22Rv1 (cell line): Measurements from ENCODE around the gene MAEA.
"Not testable (repeated sequence)": the region's sequence is repeated elsewhere in the genome, so short reads cannot be mapped to it uniquely, and the experiment has no call there.

ENCODE experiments used
- H3K27ac ChIP-seq: fragments of 450-650 bp; 2 replicates; pipeline ENCODE4 v1.5.1; 2017
- ZFX ChIP-seq: fragments of 450-650 bp; IDR thresholded peaks from 2 replicates; pipeline ENCODE4 v1.6.1; 2017; ENCODE audit warnings: antibody characterized with exemption, borderline replicate concordance
- TF ChIP-seq, protein P1 (sequence below): fragments of 450-650 bp; IDR thresholded peaks from 2 replicates; pipeline ENCODE4 v1.5.1; 2017; ENCODE audit warnings: mild to moderate bottlenecking

The MAEA gene

DNA sequence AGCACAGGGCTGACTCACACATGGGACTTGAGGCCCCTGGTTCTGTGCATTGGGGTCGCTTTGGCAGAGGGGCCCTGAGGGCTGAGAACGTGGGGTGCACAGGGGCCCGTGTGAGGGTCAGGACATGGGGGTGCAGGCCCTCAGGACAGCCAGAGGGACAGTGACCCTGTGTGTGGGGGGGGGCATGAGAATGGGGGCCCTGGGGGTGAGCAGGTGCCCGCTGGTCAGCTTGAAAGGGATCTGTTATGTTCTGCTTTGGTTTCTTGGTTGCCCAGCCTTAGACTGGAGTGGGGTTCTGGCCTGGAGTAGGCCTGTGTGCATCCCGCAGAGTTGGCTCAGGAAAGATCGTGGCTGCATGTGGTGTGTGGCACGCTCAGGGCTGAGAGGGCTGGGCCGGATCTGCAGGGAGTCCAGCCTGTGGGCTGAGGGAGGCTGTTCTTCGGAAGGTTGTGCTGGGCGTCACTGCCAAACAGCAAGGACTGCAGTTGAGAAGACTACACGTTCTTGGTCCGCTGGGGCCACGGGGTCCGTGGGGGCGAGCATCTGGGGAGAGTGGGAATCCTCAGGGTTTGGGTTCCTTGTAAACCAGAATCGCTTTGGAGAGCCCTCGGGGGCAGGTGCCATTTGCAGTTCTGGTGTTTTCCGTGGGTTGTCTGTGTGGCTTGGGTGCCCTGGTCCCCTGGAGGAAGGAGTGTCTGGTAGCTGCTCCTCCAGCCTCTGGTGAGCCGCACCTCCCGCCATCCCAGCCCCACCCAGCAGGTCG is 42.1 kb downstream of the MAEA start:
- no peak overlapping the region for H3K27ac ChIP-seq

DNA sequence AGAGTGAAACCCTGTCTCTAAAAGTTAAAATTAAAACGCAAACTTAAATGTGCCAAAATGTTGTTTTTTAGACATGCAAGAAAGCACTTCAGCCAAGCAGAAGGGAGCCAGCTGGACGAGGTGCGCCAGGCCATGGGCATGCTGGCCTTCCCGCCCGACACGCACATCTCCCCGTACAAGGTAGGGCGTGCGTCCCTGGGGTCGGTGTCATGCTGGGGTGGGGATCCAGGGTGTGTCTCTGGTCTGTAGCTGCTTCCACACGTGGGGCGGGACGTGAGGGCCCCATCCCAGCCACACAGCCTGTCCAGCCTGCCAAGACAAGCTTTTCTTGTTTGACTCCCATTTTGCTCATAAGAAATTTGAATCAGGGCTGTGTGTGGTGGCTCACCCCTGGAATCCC is 43.0 kb downstream of the MAEA start:
- no peak for TF ChIP-seq ZFX
- TF ChIP-seq, protein P1, sequence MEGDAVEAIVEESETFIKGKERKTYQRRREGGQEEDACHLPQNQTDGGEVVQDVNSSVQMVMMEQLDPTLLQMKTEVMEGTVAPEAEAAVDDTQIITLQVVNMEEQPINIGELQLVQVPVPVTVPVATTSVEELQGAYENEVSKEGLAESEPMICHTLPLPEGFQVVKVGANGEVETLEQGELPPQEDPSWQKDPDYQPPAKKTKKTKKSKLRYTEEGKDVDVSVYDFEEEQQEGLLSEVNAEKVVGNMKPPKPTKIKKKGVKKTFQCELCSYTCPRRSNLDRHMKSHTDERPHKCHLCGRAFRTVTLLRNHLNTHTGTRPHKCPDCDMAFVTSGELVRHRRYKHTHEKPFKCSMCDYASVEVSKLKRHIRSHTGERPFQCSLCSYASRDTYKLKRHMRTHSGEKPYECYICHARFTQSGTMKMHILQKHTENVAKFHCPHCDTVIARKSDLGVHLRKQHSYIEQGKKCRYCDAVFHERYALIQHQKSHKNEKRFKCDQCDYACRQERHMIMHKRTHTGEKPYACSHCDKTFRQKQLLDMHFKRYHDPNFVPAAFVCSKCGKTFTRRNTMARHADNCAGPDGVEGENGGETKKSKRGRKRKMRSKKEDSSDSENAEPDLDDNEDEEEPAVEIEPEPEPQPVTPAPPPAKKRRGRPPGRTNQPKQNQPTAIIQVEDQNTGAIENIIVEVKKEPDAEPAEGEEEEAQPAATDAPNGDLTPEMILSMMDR = no peak
- no peak overlapping the region for H3K27ac ChIP-seq

More for the DNA sequence above, 42.1 kb downstream of the MAEA start:
- TF ChIP-seq, protein P1 = no peak
- no peak for TF ChIP-seq ZFX

DNA sequence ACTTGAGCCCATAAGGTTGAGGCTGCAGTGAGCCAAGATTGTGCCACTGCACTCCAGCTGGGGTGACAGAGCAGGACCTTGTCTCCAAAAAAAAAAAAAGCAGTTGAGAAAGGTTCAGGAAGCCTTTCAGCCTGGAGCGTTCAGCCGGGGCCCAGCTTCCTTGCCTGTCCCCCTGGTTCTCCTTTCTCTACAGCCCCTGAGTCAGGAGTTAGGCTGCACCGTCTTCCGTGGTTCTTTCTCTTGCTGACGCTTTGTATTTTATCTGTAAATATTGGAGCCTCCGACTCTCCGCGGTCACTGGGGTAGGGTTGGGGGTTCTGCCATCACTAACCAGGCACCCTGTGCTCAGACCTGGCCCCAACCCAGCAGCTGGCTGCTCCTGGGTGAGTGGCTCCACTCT is 43.6 kb downstream of the MAEA start:
- TF ChIP-seq, protein P1 = no peak
- no peak for TF ChIP-seq ZFX
- H3K27ac ChIP-seq = no peak overlapping the region

DNA sequence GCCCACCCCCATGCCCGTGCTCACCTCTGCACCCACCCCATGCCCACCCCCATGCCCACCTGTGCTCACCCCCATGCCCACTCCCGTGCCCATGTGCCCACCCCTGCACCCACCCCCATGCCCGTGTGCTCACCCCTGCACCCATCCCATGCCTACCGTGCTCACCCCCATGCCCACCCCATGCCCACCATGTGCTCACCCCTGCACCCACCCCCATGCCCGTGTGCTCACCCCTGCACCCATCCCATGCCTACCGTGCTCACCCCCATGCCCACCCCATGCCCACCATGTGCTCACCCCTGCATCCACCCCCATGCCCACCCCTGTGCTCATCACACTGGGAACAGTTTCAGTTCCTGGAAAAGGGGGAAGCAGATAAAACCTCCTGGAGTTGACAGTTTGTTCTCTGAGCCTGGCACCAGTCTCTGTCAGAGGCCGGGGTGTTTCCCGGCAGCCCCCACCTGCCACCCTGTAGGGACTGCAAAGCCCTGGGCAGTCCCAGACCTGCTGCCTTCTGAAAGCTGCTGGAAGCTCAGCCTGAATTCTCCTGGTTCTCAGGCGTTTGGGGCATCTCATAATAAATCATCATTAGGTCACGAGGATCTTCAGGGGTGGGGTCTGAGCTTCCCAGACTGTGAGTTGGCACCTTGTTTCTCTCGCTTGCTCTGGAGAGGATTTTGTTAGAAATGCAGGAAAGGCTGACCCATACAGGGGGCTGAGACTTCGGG is 44.3 kb downstream of the MAEA start:
- H3K27ac ChIP-seq = not testable (repeated sequence)

DNA sequence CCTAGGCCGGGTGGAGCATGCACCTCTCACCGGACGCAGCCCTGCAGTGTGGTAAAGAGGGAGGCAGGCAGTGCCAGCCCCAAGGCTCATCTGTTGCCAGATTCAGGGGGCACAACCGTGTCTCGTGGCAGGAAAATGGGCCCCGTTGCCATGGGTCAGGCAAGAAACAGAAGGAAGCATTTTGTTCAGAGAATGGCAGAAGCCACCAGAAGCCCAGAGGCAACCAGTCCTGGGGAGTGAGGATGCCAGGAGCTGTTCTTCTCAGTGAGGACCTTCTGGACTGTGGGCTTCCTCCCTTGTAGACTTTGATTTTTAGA is 44.8 kb downstream of the MAEA start:
- TF ChIP-seq, protein P1 = no peak
- no peak for TF ChIP-seq ZFX
- H3K27ac ChIP-seq = no peak overlapping the region

DNA sequence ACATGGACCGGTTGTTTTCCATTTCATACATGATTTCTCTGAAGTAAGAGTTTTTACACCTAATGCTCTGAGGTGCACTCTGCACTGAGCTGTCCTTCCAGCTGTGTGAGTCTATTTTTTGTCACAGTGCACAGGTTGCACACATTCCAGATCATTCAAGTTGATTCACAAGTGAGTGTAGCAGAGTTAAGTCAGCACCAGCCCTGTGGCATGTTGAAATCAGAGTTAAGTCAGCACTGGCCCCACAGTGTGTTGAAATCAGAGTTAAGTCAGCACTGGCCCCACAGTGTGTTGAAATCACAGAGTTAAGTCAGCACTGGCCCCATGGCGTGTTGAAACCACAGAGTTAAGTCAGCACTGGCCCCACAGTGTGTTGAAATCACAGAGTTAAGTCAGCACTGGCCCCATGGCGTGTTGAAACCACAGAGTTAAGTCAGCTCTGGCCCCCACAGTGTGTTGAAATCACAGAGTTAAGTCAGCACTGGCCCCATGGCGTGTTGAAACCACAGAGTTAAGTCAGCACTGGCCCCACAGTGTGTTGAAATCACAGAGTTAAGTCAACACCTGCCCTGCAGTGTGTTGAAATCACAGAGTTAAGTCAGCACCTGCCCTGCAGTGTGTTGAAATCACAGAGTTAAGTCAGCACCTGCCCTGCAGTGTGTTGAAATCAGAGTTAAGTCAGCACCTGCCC is 45.6 kb downstream of the MAEA start:
- not testable (repeated sequence) for H3K27ac ChIP-seq

DNA sequence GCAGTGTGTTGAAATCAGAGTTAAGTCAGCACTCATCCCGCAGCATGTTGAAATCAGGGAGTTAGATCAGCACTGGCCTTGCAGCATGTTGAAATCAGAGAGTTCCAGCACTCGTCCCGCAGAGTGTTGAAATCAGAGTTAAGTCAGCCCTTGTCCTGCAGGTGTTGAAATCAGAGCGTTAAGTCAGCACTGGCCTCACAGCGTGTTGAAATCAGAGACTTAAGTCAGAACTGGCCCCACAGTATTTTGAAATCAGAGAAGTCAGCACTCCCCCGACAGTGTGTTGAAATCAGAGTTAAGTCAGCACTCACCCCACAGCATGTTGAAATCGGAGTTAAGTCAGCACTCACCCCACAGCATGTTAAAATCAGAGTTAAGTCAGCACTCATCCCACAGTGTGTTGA is 46.4 kb downstream of the MAEA start:
- TF ChIP-seq ZFX = no peak
- TF ChIP-seq, protein P1 = no peak
- H3K27ac ChIP-seq = no peak overlapping the region

DNA sequence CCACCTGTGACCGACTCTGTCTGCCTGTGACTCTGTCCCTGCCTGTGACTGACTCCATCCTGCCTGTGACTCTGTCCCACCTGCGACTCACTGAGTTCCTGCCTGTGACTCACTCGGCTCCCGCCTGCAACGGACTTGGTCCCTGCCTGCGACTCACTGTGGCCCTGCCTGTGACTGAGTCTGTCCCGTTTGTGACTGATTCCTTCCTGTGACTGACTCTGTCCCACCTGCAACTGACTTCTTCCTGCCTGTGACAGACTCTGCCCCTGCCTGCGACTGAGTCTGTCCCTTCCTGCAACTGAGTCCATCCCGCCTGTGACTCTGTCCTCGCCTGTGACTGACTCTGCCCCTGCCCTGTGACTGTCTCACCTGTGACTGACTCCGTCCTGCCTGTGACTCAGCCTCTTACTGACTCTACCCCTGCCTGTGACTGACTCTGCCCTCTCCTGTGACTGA is 47.7 kb downstream of the MAEA start:
- H3K27ac ChIP-seq = no peak overlapping the region
- TF ChIP-seq, protein P1 = no peak
- no peak for TF ChIP-seq ZFX
